GM12891 (cell line): Measurements from ENCODE around the gene CCR5AS.

Experiments
- DNase-seq: peaks from one replicate; pipeline ENCODE4 v3.0.0; 2011; ENCODE audit warnings: low spot score; ENCODE audit not compliant: insufficient read length
- FAIRE-seq: peaks from 2 replicates; lab custom pipeline; 2011; peaks lifted over from hg19 to GRCh38; lab: Jason Lieb, UNC
- PAX5 ChIP-seq: IDR thresholded peaks from 2 replicates; pipeline ENCODE4 v1.6.1; 2011; ENCODE audit warnings: low read length, moderate library complexity, mild to moderate bottlenecking; ENCODE audit not compliant: insufficient read depth, severe bottlenecking
- POLR2A ChIP-seq: IDR thresholded peaks from 2 replicates; pipeline ENCODE4 v1.6.1; 2011; ENCODE audit warnings: low read depth, low read length, control low read depth
- POLR2AphosphoS5 ChIP-seq: IDR thresholded peaks from 2 replicates; pipeline ENCODE4 v1.6.1; 2011; ENCODE audit warnings: low read depth, low read length, control low read depth
- POU2F2 ChIP-seq: IDR thresholded peaks from 2 replicates; pipeline ENCODE4 v1.6.1; 2011; ENCODE audit warnings: low read depth, mild to moderate bottlenecking, control low read depth, low read length, moderate library complexity
- SPI1 ChIP-seq: IDR thresholded peaks from 2 replicates; pipeline ENCODE4 v1.6.1; 2011; ENCODE audit warnings: low read depth, low read length, control low read depth
- TAF1 ChIP-seq: IDR thresholded peaks from 2 replicates; pipeline ENCODE4 v1.6.1; 2011; ENCODE audit warnings: low read depth, low read length, control low read depth

Gene CCR5AS

DNA sequence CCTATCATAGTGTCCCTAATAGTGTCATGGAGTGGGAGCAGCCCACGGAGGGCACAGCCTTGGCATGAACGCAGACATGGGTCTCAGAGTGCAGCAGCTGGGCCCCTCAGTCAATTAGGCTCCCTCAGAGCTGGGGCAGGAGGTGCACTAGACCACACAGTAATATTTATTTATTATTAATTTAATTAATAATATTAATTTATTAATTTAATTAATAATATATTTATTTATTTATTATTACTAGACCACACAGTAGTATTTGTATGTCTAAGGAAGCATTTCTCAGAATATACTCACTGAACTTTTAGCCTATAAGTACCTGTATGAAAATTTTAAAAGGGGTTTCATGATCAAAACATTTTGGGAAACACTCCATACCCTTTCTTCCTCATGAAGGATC lies 5.3 kb downstream of the CCR5AS start:
- FAIRE-seq, result no peak
- DNase-seq, result no peak
- TF ChIP-seq POLR2AphosphoS5, result no peak

DNA sequence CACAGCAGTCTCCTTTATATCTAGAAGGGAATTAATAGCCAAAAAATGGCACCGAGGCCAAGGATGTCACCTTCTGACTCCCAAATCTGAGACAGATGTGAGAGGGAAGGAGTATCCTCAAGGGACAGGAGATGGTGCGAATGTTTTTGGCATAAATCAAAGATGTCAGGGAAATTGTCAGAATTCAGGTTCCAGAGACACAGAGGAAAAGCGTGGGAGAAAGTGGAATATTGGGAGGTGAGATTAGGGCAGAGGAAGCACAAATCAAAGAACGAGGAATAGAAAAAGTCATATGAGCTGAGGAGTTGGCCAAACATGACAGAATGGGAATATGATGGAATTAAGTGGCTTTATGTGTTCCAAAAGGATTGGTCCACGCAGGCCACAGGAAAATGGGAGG lies 6.0 kb downstream of the CCR5AS start:
- DNase-seq (no peak), FAIRE-seq (no peak)
- TF ChIP-seq TAF1 (no peak), POU2F2 (no peak), SPI1 (no peak), POLR2AphosphoS5 (no peak), POLR2A (no peak), PAX5 (no peak)

DNA sequence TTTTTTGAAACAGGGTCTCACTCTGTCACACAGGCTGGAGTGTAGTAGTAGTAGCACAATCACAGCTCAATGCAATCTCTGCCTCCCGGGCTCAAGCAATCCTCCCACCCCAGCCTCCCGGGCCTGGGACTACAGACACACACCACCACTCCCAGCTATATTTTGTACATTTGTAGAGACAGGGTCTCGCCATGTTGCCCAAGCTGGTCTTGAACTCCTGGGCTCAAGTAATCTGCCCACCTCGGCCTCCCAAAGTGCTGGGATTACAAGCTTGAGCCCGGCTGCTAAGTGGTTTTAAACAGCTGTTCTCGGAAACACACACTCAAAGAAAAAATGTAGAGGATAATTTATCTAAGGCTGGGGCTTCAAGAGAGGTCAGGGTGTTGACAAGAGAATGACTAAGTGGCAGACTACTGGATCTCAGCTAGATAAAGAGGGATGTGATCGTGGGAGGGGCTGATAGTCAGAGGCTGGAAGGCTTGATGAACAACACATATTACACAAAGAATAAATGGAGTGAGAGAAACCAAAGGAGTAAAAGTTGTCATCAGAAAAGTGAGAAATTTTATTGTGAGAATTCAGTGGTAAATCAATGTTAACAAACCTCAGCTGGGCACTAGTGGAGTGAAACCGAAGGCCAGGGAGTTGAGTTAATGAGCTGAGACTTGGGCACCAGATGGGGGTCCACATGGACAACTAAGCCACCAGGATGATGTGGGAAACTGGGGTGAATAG lies 6.7 kb downstream of the CCR5AS start:
- FAIRE-seq, result no peak

DNA sequence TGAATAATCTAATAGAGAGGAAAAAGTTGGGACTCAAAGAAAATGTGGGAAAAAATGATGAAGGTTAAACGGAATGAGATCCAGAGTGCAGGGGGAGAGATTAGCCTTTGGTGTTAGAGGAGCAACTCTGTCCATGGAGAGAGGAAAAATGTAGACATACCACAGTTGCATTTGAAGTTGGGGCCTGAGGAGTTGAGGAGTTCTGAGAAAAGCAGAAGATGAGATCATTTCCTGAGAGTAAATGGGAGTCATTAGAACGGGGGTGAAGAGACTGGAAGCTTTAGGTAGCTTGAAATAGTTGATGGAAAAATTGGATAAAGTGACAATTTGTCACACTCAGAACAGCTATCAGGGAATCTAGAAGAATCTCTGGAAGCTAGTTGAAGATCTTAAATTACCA lies 7.3 kb downstream of the CCR5AS start:
- FAIRE-seq (no peak), DNase-seq (no peak)
- no peak for TF ChIP-seq POLR2A
- no peak for TF ChIP-seq POLR2AphosphoS5
- TF ChIP-seq SPI1, result no peak
- TF ChIP-seq POU2F2, result no peak
- no peak for TF ChIP-seq TAF1
- no peak for TF ChIP-seq PAX5

More for the DNA sequence above, 6.7 kb downstream of the CCR5AS start:
- TF ChIP-seq POU2F2 (no peak), TAF1 (no peak), POLR2AphosphoS5 (no peak)
- no peak for DNase-seq

DNA sequence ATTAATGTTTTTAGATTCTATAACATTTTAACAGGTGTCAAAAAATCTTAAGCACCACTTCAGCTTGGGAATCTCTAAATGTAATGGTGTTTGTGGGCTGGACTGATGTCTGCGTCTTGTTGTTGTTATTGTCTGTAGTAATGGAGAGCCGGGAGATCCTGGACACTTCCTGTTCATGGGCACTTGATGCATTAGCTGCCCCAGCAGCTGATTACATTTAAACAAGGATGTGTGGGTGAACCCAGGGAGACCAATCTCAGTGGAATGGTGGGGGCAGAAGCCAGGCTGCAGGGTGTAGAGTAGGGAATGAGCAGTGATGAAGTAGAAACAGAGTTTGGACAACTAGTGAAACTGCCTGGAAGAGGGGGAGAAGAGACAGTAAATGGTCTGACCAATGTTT lies 7.8 kb downstream of the CCR5AS start:
- TF ChIP-seq TAF1, result no peak
- no peak for DNase-seq
- no peak for FAIRE-seq

DNA sequence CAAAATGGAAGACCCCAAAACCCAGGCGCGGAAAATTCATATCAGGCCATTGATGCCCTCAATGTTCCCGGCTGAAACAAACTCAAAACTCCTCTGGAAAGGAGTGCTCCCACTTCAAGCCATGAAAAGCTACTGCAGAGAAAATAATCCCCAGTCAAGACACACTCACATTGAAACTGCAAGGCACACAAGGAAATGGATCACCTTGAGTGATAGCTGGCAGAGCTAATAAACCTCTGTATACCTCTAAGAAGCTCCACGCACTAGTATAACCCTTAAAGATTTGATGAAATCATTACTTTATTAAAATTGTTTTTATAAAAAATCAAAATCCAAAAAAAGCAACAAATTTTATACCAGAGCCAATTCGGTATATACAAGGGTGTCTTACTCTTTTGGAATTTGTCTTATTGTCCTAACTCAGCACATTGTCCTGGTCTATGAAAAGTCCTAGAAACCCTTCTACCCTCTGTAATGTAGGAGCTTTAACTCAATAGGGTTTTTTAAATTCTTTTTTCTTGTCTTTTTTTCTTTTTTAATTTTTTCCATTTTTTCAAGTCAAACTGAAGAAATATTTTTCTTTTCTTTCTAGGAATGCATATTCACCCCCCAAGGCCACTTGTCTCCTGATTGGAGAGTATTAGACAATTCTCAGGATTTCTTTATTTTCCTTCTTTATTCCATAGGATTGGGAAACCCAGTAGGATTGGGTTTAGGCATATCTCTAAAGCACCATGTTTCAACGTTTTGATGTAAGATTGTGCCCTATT lies 8.5 kb downstream of the CCR5AS start:
- DNase-seq, result no peak
- FAIRE-seq, result no peak
- TF ChIP-seq SPI1 (no peak), TAF1 (no peak), POLR2AphosphoS5 (no peak), POU2F2 (no peak), PAX5 (no peak), POLR2A (no peak)

DNA sequence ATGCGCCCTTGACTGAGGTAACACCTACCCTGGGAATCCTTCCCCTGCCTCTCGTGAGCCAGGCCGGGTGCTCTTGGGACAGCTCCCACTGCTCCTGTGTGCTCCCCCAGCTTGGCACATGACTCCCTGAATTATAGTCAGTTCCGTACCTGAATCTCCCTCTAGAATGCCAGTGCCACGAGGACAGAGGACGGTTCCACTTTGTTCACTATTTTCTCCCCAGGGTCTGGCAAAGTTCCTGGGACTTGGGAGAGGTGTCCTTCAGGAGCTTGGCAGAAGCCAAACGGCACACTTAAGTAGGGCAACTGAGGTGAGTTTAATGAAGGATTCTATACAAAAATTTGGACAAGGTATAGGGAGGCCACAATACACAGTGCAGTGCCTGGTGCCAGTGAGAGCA lies 9.8 kb downstream of the CCR5AS start:
- no peak for FAIRE-seq
- DNase-seq, result no peak
- no peak for TF ChIP-seq PAX5
- TF ChIP-seq SPI1, result no peak
- no peak for TF ChIP-seq POLR2AphosphoS5
- no peak for TF ChIP-seq TAF1
- TF ChIP-seq POU2F2, result no peak
- TF ChIP-seq POLR2A, result no peak

DNA sequence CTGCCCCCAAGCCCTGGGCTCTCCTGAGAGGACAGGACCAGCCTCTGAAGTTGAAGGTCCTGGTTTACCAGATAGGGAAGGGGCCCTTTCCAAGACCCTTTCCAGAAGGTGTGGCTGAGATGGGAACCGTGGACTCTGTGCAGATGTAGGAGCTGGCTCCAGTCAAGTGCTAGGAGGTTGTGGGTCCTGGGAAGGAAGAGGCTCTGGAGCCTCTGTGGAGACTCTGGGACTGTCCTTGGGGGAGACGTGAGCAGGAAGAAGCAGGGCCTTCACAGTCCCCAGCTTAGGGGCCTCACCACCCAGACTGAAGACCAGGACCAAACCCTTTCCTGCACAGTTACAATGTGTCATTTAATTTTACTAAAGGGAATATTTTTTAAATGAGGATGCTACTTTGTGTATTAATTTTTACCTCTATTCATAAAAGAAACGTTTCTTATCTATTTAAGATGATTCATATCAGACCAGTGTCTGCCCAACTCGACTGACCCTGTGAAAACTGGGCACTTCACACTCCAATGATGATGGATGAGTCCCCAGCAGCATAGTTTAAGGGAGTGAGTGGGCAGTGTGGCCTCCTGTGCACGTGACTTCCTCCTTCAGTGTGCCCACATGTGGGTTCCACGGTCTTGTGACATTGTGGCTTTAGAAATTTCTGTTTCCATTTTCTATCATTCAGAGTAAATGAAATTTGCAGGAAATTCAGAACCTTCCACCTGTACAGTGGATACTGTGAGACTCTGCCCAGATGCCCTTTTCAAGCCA lies 10.9 kb downstream of the CCR5AS start:
- DNase-seq (no peak), FAIRE-seq (peak; percentile 63)
- no peak for TF ChIP-seq POU2F2
- no peak for TF ChIP-seq SPI1
- TF ChIP-seq PAX5, result no peak
- no peak for TF ChIP-seq TAF1
- TF ChIP-seq POLR2A, result no peak
- TF ChIP-seq POLR2AphosphoS5, result no peak

DNA sequence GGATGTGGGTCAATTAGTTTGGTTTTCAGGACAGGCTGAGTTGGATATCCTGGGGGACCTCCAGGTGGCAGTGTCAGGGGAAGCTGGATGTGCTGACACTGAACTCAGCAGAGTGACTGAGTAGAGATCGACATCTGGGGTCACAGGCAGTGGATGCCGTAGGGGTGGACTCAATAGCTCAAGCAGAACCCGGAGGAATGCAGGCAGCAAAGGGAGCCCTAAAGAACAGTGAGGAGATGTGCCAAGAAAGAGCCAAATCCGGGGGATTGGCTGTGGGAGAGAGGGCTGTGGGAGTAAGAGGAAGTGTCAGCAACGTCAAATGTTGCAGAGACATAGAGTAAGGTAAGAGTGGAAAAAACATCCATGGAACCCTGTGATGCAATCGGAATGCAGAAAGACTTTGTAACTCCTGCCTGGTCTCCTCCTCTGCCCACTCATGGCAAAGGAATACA lies 11.6 kb downstream of the CCR5AS start:
- TF ChIP-seq POLR2A (no peak), TAF1 (no peak), SPI1 (no peak), PAX5 (no peak), POLR2AphosphoS5 (no peak), POU2F2 (no peak)
- DNase-seq (no peak), FAIRE-seq (peak; percentile 52)
